Left renal pelvis (tissue), 4 donors: ENCODE results near the gene SFN. TPM values are rescaled to one million over a fixed set of nuclear protein-coding genes. Genes with fewer than 3 reads are reported as not detected.
"Not testable (repeated sequence)": the region's sequence is repeated elsewhere in the genome, so short reads cannot be mapped to it uniquely, and the experiment has no call there.

ENCODE experiments used
- DNase-seq, 4 donors: peaks; one replicate each; pipeline ENCODE4 v3.0.0-alpha.2; 2013; ENCODE audit warnings: low read depth in 4 of 4, low spot score in 3 of 4
- polyA plus RNA-seq, 4 donors: library from polyadenylated mRNA; unstranded; fragments of 120-200 nt; gene quantifications; one replicate each; pipeline ENCODE4 v1.2.1, GENCODE V29; 2013; ENCODE audit not compliant: insufficient read length in 4 of 4

The SFN gene
- polyA plus RNA-seq, 4 donors = 0.49 to 1.00 (median 0.70) TPM

DNA sequence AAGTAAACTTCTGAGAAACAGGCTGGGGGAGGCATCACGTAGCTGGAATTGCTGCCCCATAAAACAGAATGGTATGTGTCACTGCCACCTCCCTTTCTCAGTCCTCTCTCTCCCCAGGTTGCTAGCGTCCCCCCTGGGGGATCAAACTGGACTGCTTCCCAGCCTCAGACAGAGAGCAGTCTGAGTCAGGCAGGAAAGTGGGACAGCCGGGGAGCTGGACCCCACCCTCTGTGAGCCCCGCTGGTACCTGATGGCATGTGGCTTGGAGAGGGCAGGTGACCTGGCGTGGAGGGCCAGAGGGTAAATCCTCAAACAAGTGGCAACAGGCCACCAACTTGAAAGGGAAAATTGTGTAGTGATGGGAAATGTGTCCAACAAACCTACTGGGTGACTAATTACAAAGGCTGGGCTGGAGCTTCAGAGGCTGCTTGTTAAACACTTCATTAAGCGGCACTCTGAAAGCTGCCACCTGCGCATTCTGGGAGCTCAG is 1.0 kb upstream of the SFN start:
- DNase-seq = no peak

- DNase-seq = no peak
These were observed 732 bp downstream of the SFN start for GRCh38 chr1:26863685-26864077.

- DNase-seq = peak; percentile 93 to 94 (median 93)
These were observed 1.9 kb downstream of the SFN start for GRCh38 chr1:26864610-26865480.

DNA sequence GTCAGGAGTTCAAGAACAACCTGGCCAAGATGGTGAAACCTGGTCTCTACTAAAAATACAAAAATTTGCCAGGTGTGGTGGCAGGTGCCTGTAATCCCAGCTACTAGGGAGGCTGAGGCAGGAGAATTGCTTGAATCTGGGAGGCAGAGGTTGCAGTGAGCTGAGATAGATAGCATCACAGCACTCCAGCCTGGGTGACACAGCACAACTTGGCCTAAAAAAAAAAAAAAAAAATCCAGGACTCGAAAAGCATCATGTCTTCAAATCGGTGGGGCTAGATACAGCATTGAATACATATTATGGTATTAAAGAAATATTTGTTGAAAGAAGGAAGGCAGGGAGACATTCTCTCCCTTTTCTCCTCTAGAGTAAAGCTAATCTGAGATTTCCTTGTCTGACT is 10.1 kb downstream of the SFN start:
- DNase-seq = not testable (repeated sequence)

GRCh38 chr1:26874896-26875295 is 11.9 kb downstream of the SFN start:
- DNase-seq = no peak

- DNase-seq = no peak
These were observed 14.4 kb downstream of the SFN start for GRCh38 chr1:26877326-26877725.

GRCh38 chr1:26879793-26880192 is 16.8 kb downstream of the SFN start:
- DNase-seq = no peak

GRCh38 chr1:26881611-26882010 is 18.7 kb downstream of the SFN start:
- DNase-seq = not testable (repeated sequence)

- no peak for DNase-seq
These were observed 19.9 kb downstream of the SFN start for GRCh38 chr1:26882696-26883463.

GRCh38 chr1:26887125-26887524 is 24.2 kb downstream of the SFN start:
- DNase-seq = no peak

DNA sequence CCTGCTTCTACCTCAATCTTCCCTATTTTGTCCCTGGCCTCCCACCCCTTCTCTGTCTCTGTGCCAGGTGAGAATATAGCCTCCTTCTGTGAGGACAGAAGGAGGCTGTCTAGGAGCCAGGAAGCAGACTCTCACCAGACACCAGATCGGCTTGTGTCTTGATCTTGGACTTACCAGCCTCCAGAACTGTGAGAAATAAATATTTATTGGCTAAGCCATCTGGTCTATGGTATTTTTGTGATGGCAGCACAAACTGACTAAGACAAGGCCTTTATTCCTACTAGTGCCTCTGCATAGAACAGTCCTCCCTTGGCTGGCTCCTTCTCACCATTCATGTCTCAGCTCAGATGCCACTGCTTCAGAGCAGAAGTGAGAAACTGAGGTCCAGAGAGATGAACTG is 25.3 kb downstream of the SFN start:
- no peak for DNase-seq

- DNase-seq = peak; percentile 65 to 78 (median 70)
These were observed 26.9 kb downstream of the SFN start, which contains the start of gene GPN2 for GRCh38 chr1:26889551-26890466. GPN2 (minus strand) TSS chr1:26890283; CDS start chr1:26890096, 187 bp downstream.

GRCh38 chr1:26890467-26890796 is 27.5 kb downstream of the SFN start:
- DNase-seq = no peak

GRCh38 chr1:26894263-26894662 is 31.3 kb downstream of the SFN start:
- DNase-seq = no peak

DNA sequence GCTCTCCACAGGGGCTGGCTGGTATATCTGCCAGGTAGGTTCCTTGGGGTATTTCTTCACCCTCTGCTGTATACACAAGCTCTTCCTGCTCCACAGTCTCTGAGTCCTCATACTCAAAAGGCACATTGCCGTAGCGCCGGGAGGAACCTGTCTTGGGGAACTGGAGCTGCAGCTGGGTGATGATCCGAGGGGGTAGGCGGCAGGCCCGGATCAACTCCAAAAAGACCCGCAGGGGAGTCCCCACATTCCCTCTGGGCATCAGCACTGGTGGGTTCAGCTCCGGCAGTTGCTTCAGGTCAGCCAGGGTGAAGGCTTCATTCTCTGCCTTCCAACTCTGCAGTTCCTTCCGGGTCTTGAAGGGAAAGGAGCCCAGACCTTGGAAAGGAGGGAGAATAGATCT is 34.4 kb downstream of the SFN start:
- DNase-seq = no peak

DNA sequence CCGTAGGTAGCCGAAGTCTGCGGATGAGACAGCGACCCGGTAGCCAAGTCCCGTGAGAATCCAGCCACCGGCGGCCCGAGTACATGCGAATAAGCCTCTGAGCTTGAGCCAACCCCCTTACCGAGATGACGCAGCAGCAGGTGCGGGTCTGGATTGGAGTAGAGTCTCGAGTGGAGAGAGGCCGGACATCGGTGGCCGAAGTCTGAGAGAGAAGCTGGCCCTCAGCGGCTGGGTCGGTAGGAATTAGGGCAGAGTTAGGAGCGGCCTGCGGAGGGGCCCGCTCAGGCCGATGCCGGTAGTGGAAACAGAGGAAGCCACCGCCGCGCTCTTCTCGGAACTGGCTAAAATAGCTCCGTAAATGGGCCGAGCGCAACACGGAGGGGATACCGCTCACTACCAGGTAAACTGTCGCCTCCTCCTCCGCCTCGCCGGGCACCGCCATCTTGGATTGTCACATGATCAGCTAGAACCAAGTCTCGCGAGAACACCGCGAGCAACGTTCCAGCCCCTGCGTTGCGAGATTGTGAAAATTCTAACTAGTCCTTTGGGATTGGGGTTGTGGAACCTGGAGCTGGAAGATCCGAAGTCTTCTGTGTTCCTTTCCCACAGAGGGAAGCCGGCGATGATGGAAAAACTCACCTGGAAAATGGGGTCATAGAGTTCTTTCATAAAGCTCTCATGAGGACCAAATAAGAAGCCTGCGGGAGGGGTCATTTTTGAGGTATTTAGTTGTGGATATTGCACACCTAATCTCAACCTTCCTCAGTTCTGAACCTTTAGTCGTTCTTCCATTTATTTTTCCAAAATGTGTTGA is 37.3 kb downstream of the SFN start, which contains the start of gene GPATCH3:
Gene GPATCH3 (minus strand): TSS at position 467 of the 814 bp plus-strand sequence. CDS start 25 bp downstream, at position 442.
- peak; percentile 81 to 91 (median 85) for DNase-seq

DNA sequence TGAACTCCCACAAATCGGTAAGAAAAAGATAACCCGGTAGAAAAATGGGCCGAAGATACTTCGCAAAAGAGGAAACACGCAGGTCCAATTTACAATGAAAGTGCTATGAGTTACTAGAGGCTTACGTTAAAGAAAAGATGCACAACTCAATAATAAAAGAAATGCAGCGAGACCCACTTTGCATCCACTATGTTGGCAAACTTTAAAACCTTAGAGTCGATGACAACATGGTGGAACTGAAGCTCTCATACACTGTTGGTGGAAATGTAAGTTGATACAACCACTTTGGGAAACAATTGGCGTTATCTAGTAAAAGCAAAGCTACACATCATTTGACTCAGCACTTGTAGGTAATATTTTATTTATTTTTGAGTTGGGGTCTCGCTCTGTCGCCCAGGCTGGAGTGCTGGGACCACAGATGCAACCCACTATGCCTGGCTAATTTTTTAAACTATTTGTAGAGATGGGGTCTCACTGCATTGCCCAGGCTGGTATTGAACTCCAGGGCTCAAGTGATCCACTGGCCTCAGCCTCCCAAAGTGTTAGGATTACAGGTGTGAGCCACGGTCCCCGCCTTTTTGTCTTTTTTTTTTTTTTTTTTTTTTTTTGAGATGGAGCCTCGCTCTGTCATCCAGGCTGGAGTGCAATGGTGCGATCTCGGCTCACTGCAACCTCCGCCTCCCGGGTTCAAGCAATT is 38.0 kb downstream of the SFN start:
- DNase-seq = no peak

GRCh38 chr1:26907071-26907917 is 44.3 kb downstream of the SFN start:
- DNase-seq = no peak
